Endothelial cell of umbilical vein (primary cell): ENCODE data around the gene METAP1. TPM values are rescaled to one million over a fixed set of nuclear protein-coding genes. Genes with fewer than 3 reads are reported as not detected.

ENCODE experiments used
- BruUV-seq: library from RNA; stranded (reverse); fragments of 400-500 nt; replicated peaks from 2 replicates; lab custom pipeline; 2021; lab: Mats Ljungman, UMichigan
- CTCF ChIA-PET: fragments of 300-600, 350-600 bp; sonication (Branson Sonifier 250); formaldehyde crosslinking; loops from one replicate; lab custom pipeline; 2021; ENCODE audit warnings: antibody characterized with exemption, inconsistent platforms; lab: Charles Lee
- POLR2A ChIA-PET: fragments of 300-600, 350-600 bp; sonication (Branson Sonifier 250); formaldehyde crosslinking; loops from one replicate; lab custom pipeline; 2021; ENCODE audit warnings: antibody characterized with exemption, inconsistent platforms; lab: Charles Lee
- DNase-seq: peaks from one replicate; pipeline ENCODE4 v3.0.0-alpha.2; 2011; ENCODE audit warnings: low read depth, low spot score
- FAIRE-seq: peaks from 2 replicates; lab custom pipeline; 2011; peaks lifted over from hg19 to GRCh38; lab: Jason Lieb, UNC
- H2AFZ ChIP-seq: 2 replicates; pipeline ENCODE4 v1.6.0; 2012; ENCODE audit warnings: low read depth, low read length, control low read depth, inconsistent platforms
- H3K27ac ChIP-seq: 2 replicates; pipeline ENCODE4 v1.5.1; 2011; ENCODE audit warnings: low read depth, mild to moderate bottlenecking, control low read depth, low read length, moderate library complexity; ENCODE audit not compliant: insufficient read depth
- H3K27me3 ChIP-seq, 2 experiments: 2 replicates each; pipeline versions ENCODE4 v1.6.0 to v1.6.1; 2011; ENCODE audit warnings: low read length in 2 of 2, mixed read lengths in 1 of 2; ENCODE audit not compliant: control insufficient read depth in 2 of 2, insufficient read depth in 2 of 2
- H3K36me3 ChIP-seq, 2 experiments: 2 replicates in 1 of 2; 3 replicates in 1 of 2; pipeline ENCODE4 v1.5.1; 2011; ENCODE audit warnings: low read length in 2 of 2, mild to moderate bottlenecking in 1 of 2, moderate library complexity in 1 of 2; ENCODE audit not compliant: control insufficient read depth in 2 of 2, insufficient read depth in 2 of 2; ENCODE audit errors: extremely low read depth in 1 of 2
- H3K4me1 ChIP-seq: 3 replicates; pipeline ENCODE4 v1.5.1; 2011; ENCODE audit warnings: mild to moderate bottlenecking, low read length; ENCODE audit not compliant: control insufficient read depth, insufficient read depth; ENCODE audit errors: extremely low read depth
- H3K4me2 ChIP-seq: 2 replicates; pipeline ENCODE4 v1.6.1; 2011; ENCODE audit warnings: low read length, control low read depth, mixed read lengths; ENCODE audit not compliant: insufficient read depth
- H3K4me3 ChIP-seq, 3 experiments: fragments of 200-600 bp in 1 of 3; sonication (generic), shearing (Covaris generic) in 1 of 3; replicated peaks in 1 of 3; 2 replicates each; pipeline ENCODE4 v1.5.1; 2011 to 2016; ENCODE audit warnings: control low read depth in 3 of 3, low read length in 3 of 3, mild to moderate bottlenecking in 2 of 3, inconsistent platforms in 1 of 3, low read depth in 1 of 3, moderate library complexity in 1 of 3; ENCODE audit not compliant: insufficient read depth in 1 of 3
- H3K79me2 ChIP-seq: 2 replicates; pipeline ENCODE4 v1.6.0; 2012; ENCODE audit warnings: low read length, inconsistent platforms; ENCODE audit not compliant: control insufficient read depth, insufficient read depth
- H3K9ac ChIP-seq: replicated peaks from 2 replicates; pipeline ENCODE3; 2011; ENCODE audit warnings: low read length, control low read depth; ENCODE audit not compliant: insufficient read depth; ENCODE audit errors: extremely low read depth
- H3K9me1 ChIP-seq: replicated peaks from 3 replicates; pipeline ENCODE4 v1.6.0; 2011; ENCODE audit warnings: mild to moderate bottlenecking, low read length; ENCODE audit not compliant: control insufficient read depth, insufficient read depth; ENCODE audit errors: extremely low read depth
- H3K9me3 ChIP-seq: replicated peaks from 2 replicates; pipeline ENCODE4 v1.5.1; 2012; ENCODE audit warnings: low read length, inconsistent platforms; ENCODE audit not compliant: control insufficient read depth, insufficient read depth
- H4K20me1 ChIP-seq: replicated peaks from 2 replicates; pipeline ENCODE3; 2011; ENCODE audit warnings: mild to moderate bottlenecking, low read length; ENCODE audit not compliant: control insufficient read depth, insufficient read depth; ENCODE audit errors: extremely low read depth
- CTCF ChIP-seq, 2 donors: IDR thresholded peaks; 1 replicate in 1 of 2; 2 replicates in 1 of 2; pipeline ENCODE4 v1.5.1; 2011; ENCODE audit warnings: low read length in 2 of 2, mild to moderate bottlenecking in 2 of 2, moderate library complexity in 2 of 2, control low read depth in 1 of 2, inconsistent platforms in 1 of 2, low read depth in 1 of 2; ENCODE audit not compliant: insufficient read depth in 1 of 2; ENCODE audit errors: extremely low read depth in 1 of 2
- EZH2 ChIP-seq: IDR thresholded peaks from 2 replicates; pipeline ENCODE4 v1.6.1; 2012; ENCODE audit warnings: borderline replicate concordance, low read depth, mild to moderate bottlenecking, moderate library complexity, low read length, inconsistent platforms; ENCODE audit not compliant: severe bottlenecking
- FOS ChIP-seq: IDR thresholded peaks from 2 replicates; pipeline ENCODE4 v1.6.1; 2011; ENCODE audit warnings: mild to moderate bottlenecking, low read length, moderate library complexity, borderline replicate concordance; ENCODE audit not compliant: insufficient read depth
- GATA2 ChIP-seq: IDR thresholded peaks from 2 replicates; pipeline ENCODE4 v1.7.0; 2011; ENCODE audit warnings: low read depth, mild to moderate bottlenecking, moderate library complexity, mixed read lengths, low read length; ENCODE audit not compliant: insufficient read length, insufficient read depth
- JUN ChIP-seq: IDR thresholded peaks from 2 replicates; pipeline ENCODE4 v1.6.1; 2011; ENCODE audit warnings: borderline replicate concordance, low read depth; ENCODE audit not compliant: insufficient read length, insufficient read depth
- MAX ChIP-seq: IDR thresholded peaks from 2 replicates; pipeline ENCODE4 v1.6.1; 2011; ENCODE audit not compliant: insufficient read depth, insufficient read length
- MYC ChIP-seq: IDR thresholded peaks from one replicate; pipeline ENCODE4 v1.6.1; 2011; ENCODE audit warnings: mild to moderate bottlenecking, low read depth, low read length
- POLR2A ChIP-seq: IDR thresholded peaks from 2 replicates; pipeline ENCODE4 v1.6.1; 2012; ENCODE audit warnings: low read depth, mild to moderate bottlenecking, control low read depth, low read length
- POLR2AphosphoS5 ChIP-seq: IDR thresholded peaks from 2 replicates; pipeline ENCODE4 v1.6.1; 2012; ENCODE audit warnings: low read depth, mild to moderate bottlenecking, control low read depth, low read length, moderate library complexity; ENCODE audit not compliant: insufficient read depth
- dilution Hi-C: fragments of 300-500 bp; cut with MboI; formaldehyde crosslinking; loops from one replicate; pipeline ENCODE4 v1.15.0; 2019; ENCODE audit warnings: low sequenced_read_pairs; ENCODE audit not compliant: extremely low pct_ligation_motif_present
- intact Hi-C: fragments of 100-400 bp; cut with micrococcal nuclease; formaldehyde crosslinking; loops from one replicate; pipeline ENCODE4 v1.10.0; 2022
- polyA plus RNA-seq, 4 experiments: library from polyadenylated mRNA; depleted of rRNA in 3 of 4; stranded (reverse) in 3 of 4; unstranded in 1 of 4; fragments of >200 nt; gene quantifications; 2 replicates each; pipeline versions ENCODE4 v1.2.1 to v1.2.3, GENCODE V29; 2011 to 2012; ENCODE audit warnings: missing spikeins in 1 of 4
- total RNA-seq: library from RNA; stranded (reverse); gene quantifications from 2 replicates; pipeline ENCODE4 v1.2.3, GENCODE V29; 2021

Gene METAP1
- total and polyA plus RNA-seq, 2 donors (not counting 3 experiments of a cell fraction or from before 2014, with no cell fraction given), result 26.4 to 39.8 TPM

GRCh38 chr4:99084595-99084994 is 89.1 kb downstream of the METAP1 start:
- BruUV-seq, result no TSS peak
- no peak overlapping the region for H3K4me3 ChIP-seq
- no peaks in the 10 kb centered on the region for H3K27me3 ChIP-seq
- ChIA-PET POLR2A (no interaction called here), CTCF (no interaction called here)
- peaks cover 2% of the 10 kb centered on the region for H3K4me1 ChIP-seq
- no peak overlapping the region for H2AFZ ChIP-seq
- no peak overlapping the region for H3K9ac ChIP-seq
- intact Hi-C loops (loop anchor here (10.0 kb wide), 1 partner anchor 430 kb away; the partner anchor contains the start of gene TSPAN5), dilution Hi-C loops (no loop called here)
- peaks cover 16 to 17% of the 10 kb centered on the region in 2 experiments for H3K36me3 ChIP-seq
- H3K79me2 ChIP-seq, result peaks cover 24% of the 10 kb centered on the region
- no peaks in the 10 kb centered on the region for H4K20me1 ChIP-seq
- H3K4me2 ChIP-seq, result no peak overlapping the region
- H3K9me3 ChIP-seq, result no peaks in the 10 kb centered on the region
- H3K9me1 ChIP-seq, result no peaks in the 10 kb centered on the region
- FAIRE-seq (no peak), DNase-seq (no peak)
- TF ChIP-seq MYC, result no peak
- TF ChIP-seq EZH2, result no peak
- TF ChIP-seq FOS, result no peak
- no peak for TF ChIP-seq CTCF (IDR thresholded peaks at IDR 0.05; ENCODE audit: extremely low read depth in 1 of 2, insufficient read depth in 1 of 2, low read depth in 1 of 2, low read length in 2 of 2)
- H3K27ac ChIP-seq, result no peak overlapping the region

- Histone ChIP-seq H3K4me1 (peaks cover 8% of the 10 kb centered on the region), H2AFZ (peak overlapping the region; percentile 80), H3K4me3 (peak overlapping the region; percentile 80 to 85 (median 82)), H3K4me2 (peak overlapping the region; percentile 98), H3K9me3 (no peaks in the 10 kb centered on the region), H4K20me1 (no peaks in the 10 kb centered on the region), H3K9me1 (no peaks in the 10 kb centered on the region), H3K36me3 (peaks cover 5 to 7% of the 10 kb centered on the region in 2 experiments), H3K9ac (peak overlapping the region; percentile 42), H3K27ac (peak overlapping the region; percentile 40), H3K79me2 (peaks cover 27% of the 10 kb centered on the region), H3K27me3 (no peaks in the 10 kb centered on the region)
- intact Hi-C loops (loop anchor here (1.0 to 10.0 kb wide), 7 partner anchors 28 to 938 kb away; partner anchors contain the start of genes METAP1, RAP1GDS1 and TSPAN5), dilution Hi-C loops (no loop called here)
- TSS peak; percentile 53 for BruUV-seq
- POLR2A ChIA-PET, result interaction anchor here (0.6 to 1.1 kb wide), 4 partner anchors 71 to 1313 kb away, joined by 3 to 4 read pairs (median 4); partner anchors contain the start of gene EIF4E
- DNase-seq (peak; percentile 72), FAIRE-seq (no peak)
- TF ChIP-seq MAX (no peak), EZH2 (no peak), POLR2AphosphoS5 (no peak), GATA2 (no peak), MYC (no peak), FOS (no peak), POLR2A (no peak), JUN (no peak), CTCF (IDR thresholded peaks at IDR 0.05; ENCODE audit: extremely low read depth in 1 of 2, insufficient read depth in 1 of 2, low read depth in 1 of 2, low read length in 2 of 2) (no peak)
- CTCF ChIA-PET, result interaction anchor here (0.6 to 1.8 kb wide), 3 partner anchors 32 to 317 kb away, joined by 3 to 11 read pairs (median 5); partner anchors contain the start of gene METAP1
Observed at GRCh38 chr4:99088023-99088449, 92.5 kb downstream of the METAP1 start.
